ENCODE measurements around the gene GPS1. TPM values are rescaled to one million over a fixed set of nuclear protein-coding genes. Genes with fewer than 3 reads are reported as not detected.

GPS1 gene
- total and polyA plus RNA-seq, 10 of the 15 experiments (the other 5 are each of a cell fraction or from before 2014, with no cell fraction given), result 2.2 to 146 (median 77.7) TPM

GRCh38 chr17:82065638-82066303, 14.1 kb downstream of the GPS1 start, which contains the start of gene DUS1L (continued):
- TF ChIP-seq SIN3A (IDR thresholded peaks at IDR 0.05; ENCODE audit: low read depth, low read length) (0 out of 2 replicates have a peak, but pooled peaks have one; percentile 22), FOXM1 (IDR thresholded peaks at IDR 0.05; ENCODE audit: low read depth, low read length) (no peak), SMARCA5 (IDR thresholded peaks at IDR 0.05) (peak; percentile 88), ZNF384 (IDR thresholded peaks at IDR 0.05; ENCODE audit: borderline replicate concordance, low read depth, low read length) (no peak), CTCF (IDR thresholded peaks at IDR 0.05 in 2 of 3, conservative IDR thresholded peaks at IDR 0.05 in 1 of 3; ENCODE audit: control insufficient read depth in 2 of 3, extremely low read depth in 1 of 3, insufficient read depth in 1 of 3, low read depth in 3 of 3, low read length in 3 of 3) (no peak), RAD51 (IDR thresholded peaks at IDR 0.05) (no peak), SIX5 (IDR thresholded peaks at IDR 0.05; ENCODE audit: low read depth, low read length, severe bottlenecking) (peak; percentile 75), PAX5 (IDR thresholded peaks at IDR 0.05; ENCODE audit: borderline replicate concordance, low read depth, low read length) (no peak), TCF12 (IDR thresholded peaks at IDR 0.05; ENCODE audit: low read depth, low read length) (0 out of 2 replicates have a peak, but pooled peaks have one; percentile 36), SPI1 (IDR thresholded peaks at IDR 0.05; ENCODE audit: borderline replicate concordance, insufficient read depth, low read depth, low read length) (no peak), STAT1 (conservative IDR thresholded peaks at IDR 0.05) (no peak), SMAD1 (IDR thresholded peaks at IDR 0.05; ENCODE audit: low read depth, partially characterized antibody) (no peak), ZZZ3 (IDR thresholded peaks at IDR 0.05; ENCODE audit: control insufficient read depth, insufficient read length, low read depth) (peak; percentile 73), EP300 (IDR thresholded peaks at IDR 0.05; ENCODE audit: borderline replicate concordance in 1 of 2, control insufficient read depth in 1 of 2, low read depth in 2 of 2, low read length in 2 of 2) (no peak), EGR1 (IDR thresholded peaks at IDR 0.05; ENCODE audit: borderline replicate concordance in 1 of 2, low read depth in 2 of 2, low read length in 2 of 2) (peak; percentile 78 to 86), HDGF (IDR thresholded peaks at IDR 0.05) (0 out of 2 replicates have a peak, but pooled peaks have one; percentile 26), CEBPB (IDR thresholded peaks at IDR 0.05; ENCODE audit: borderline replicate concordance in 1 of 2, low read depth in 2 of 2, low read length in 2 of 2) (no peak), ZNF687 (IDR thresholded peaks at IDR 0.05) (peak; percentile 97), NRF1 (conservative IDR thresholded peaks at IDR 0.05; ENCODE audit: low read depth, low read length) (no peak), HSF1 (IDR thresholded peaks at IDR 0.05; ENCODE audit: low read depth, low read length) (0 out of 2 replicates have a peak, but pooled peaks have one; percentile 29), SREBF2 (IDR thresholded peaks at IDR 0.05; ENCODE audit: low read length) (peak; percentile 38; the same call in 1 of the 2 replicates), SMAD5 (IDR thresholded peaks at IDR 0.05; ENCODE audit: low read depth) (no peak), NFXL1 (IDR thresholded peaks at IDR 0.05; ENCODE audit: borderline replicate concordance) (no peak)
